Pancreas (tissue), 10 donors: Measurements from ENCODE around the gene MEF2C. TPM values are rescaled to one million over a fixed set of nuclear protein-coding genes. Genes with fewer than 3 reads are reported as not detected.
A peak's percentile ranks its signal among the peaks of the same experiment; 100 is the strongest.

Experiments used
- ATAC-seq, 4 donors: fragments of 200-7000 bp; cut with Tn5 transposase; one replicate each; pipeline versions ENCODE4 v1.8.0 to v1.9.1; 2020; ENCODE audit warnings: mild to moderate bottlenecking in 4 of 4, moderate library complexity in 4 of 4
- DNase-seq, 6 donors: peaks; one replicate each; pipeline ENCODE4 v3.0.0-alpha.2; 2020
- FAIRE-seq: peaks from 2 replicates; lab custom pipeline; 2012; peaks lifted over from hg19 to GRCh38; lab: Jason Lieb, UNC
- H3K27ac ChIP-seq, 4 donors: fragments of 200-600 bp; sonication (generic); 1 replicate in 3 of 4; 2 replicates in 1 of 4; pipeline versions ENCODE4 v1.5.0 to v1.8.0; 2020
- H3K27me3 ChIP-seq, 4 donors: fragments of 200-600 bp; one replicate each; pipeline ENCODE4 v1.8.0; 2021
- H3K36me3 ChIP-seq, 3 donors: fragments of 200-600 bp; sonication (generic) in 1 of 3; one replicate each; pipeline versions ENCODE4 v1.5.0 to v1.8.0; 2020 to 2021
- H3K4me1 ChIP-seq, 3 donors: fragments of 200-600 bp; one replicate each; pipeline ENCODE4 v1.8.0; 2021
- H3K4me3 ChIP-seq, 4 donors: fragments of 200-600 bp; sonication (generic) in 2 of 4; one replicate each; pipeline versions ENCODE4 v1.5.0 to v1.8.0; 2020 to 2021
- H3K9me3 ChIP-seq, 4 donors: fragments of 200-600 bp; one replicate each; pipeline ENCODE4 v1.8.0; 2021
- CTCF ChIP-seq, 4 donors: fragments of 200-600 bp; sonication (generic) in 3 of 4; IDR thresholded peaks; one replicate each; pipeline versions ENCODE4 v1.5.0 to v1.8.0; 2021; ENCODE audit warnings: antibody characterized with exemption in 4 of 4
- WGBS, 2 donors: extraction: QIAGEN DNeasy Blood & Tissue Kit; methylation state at CpG; one replicate each; pipeline ENCODE4 v1.1.7; 2013; 5-methylcytosine and 5-hydroxymethylcytosine counted together
- intact Hi-C, 3 donors: fragments of 100-400 bp; cut with DNase I; formaldehyde crosslinking; loops; one replicate each; pipeline versions ENCODE4 v1.11.1 to v1.14.2; 2022
- polyA plus RNA-seq, 2 donors: library from polyadenylated mRNA; stranded (reverse); fragments of 200-250 nt; gene quantifications; one replicate each; pipeline ENCODE4 v1.2.3, GENCODE V29; 2013
- total RNA-seq, 6 donors: library from RNA; stranded (reverse); fragmentation: NEBNext Ultra II Directional in 4 of 6; extraction: Animal tissue kit (Norgen Biotek cat#: 25700) in 4 of 6; gene quantifications; one replicate each; pipeline versions ENCODE4 v1.2.1 to v1.2.4, GENCODE V29; 2021 to 2023
- donor health status: healthy with polysubstance abuse.
- donor health status: DM: no; HTN: no; CAD: no; lungs with moderate emphysema.
- donor health status: DM: no; HTN: no; CAD: no.
- donor health status: control.
- donor health status: control.
- donor health status: Bipolar disorder and iron deficiency.
- donor health status: DM: yes; HTN: yes; CAD: no.
- donor health status: DM: no; HTN: no; CAD: no.
- donor health status: DM: no; HTN: no; CAD: no.
- donor health status: DM: yes; HTN: yes; CAD: no.

MEF2C gene
- total and polyA plus RNA-seq, 8 donors: 1.5 to 19.9 (median 4.8) TPM

- ATAC-seq: no peak
- WGBS, 2 donors: 76 to 82% methylated on average over 2 of the region's 2 CpGs
These were observed 96.2 kb downstream of the MEF2C start for GRCh38 chr5:88786789-88787188.

GRCh38 chr5:88785746-88786565 is 97.0 kb downstream of the MEF2C start:
- DNase-seq: peak in 3 of 6 donors; percentile 17 to 62 (median 30)
- Histone ChIP-seq H3K27me3 (no peaks in the 10 kb centered on the region), H3K27ac (peak overlapping the region in 3 of 4 donors; percentile 20 to 71 (median 41)), H3K4me1 (peaks cover 5 to 18% (median 17%) of the 10 kb centered on the region in 3 donors), H3K36me3 (no peaks in the 10 kb centered on the region), H3K4me3 (no peak overlapping the region), H3K9me3 (no peaks in the 10 kb centered on the region)
- no peak for TF ChIP-seq CTCF (IDR thresholded peaks at IDR 0.05)
- ATAC-seq: peak; percentile 90 to 96 (median 94)
- intact Hi-C loops: no loop called here
- 2 to 3% methylated on average over 7 of the region's 7 CpGs for WGBS, 2 donors
- FAIRE-seq: peak; percentile 45

More at GRCh38 chr5:88786789-88787188, 96.2 kb downstream of the MEF2C start:
- H3K27me3 ChIP-seq: no peaks in the 10 kb centered on the region
- no peak for DNase-seq
- no peak overlapping the region for H3K27ac ChIP-seq
- no peaks in the 10 kb centered on the region for H3K36me3 ChIP-seq
- no peak overlapping the region for H3K4me3 ChIP-seq
- TF ChIP-seq CTCF (IDR thresholded peaks at IDR 0.05): no peak
- no peaks in the 10 kb centered on the region for H3K9me3 ChIP-seq
- intact Hi-C loops: no loop called here
- FAIRE-seq: no peak
- H3K4me1 ChIP-seq: peaks cover 5 to 18% (median 17%) of the 10 kb centered on the region in 3 donors

GRCh38 chr5:88782571-88782970 is 100.4 kb downstream of the MEF2C start:
- ATAC-seq (no peak), DNase-seq (no peak), FAIRE-seq (no peak)
- TF ChIP-seq CTCF (IDR thresholded peaks at IDR 0.05): no peak
- Histone ChIP-seq H3K4me1 (peaks cover 5 to 18% (median 17%) of the 10 kb centered on the region in 3 donors), H3K9me3 (no peaks in the 10 kb centered on the region), H3K27me3 (no peaks in the 10 kb centered on the region), H3K4me3 (no peak overlapping the region), H3K36me3 (no peaks in the 10 kb centered on the region), H3K27ac (no peak overlapping the region)
- WGBS, 2 donors: 83 to 94% methylated on average over 4 of the region's 4 CpGs
- intact Hi-C loops: no loop called here

- Histone ChIP-seq H3K9me3 (no peaks in the 10 kb centered on the region), H3K4me3 (no peak overlapping the region), H3K4me1 (peaks cover 5 to 10% (median 5%) of the 10 kb centered on the region in 3 donors), H3K27ac (no peak overlapping the region), H3K27me3 (no peaks in the 10 kb centered on the region), H3K36me3 (no peaks in the 10 kb centered on the region)
- no peak for TF ChIP-seq CTCF (IDR thresholded peaks at IDR 0.05)
- WGBS, 2 donors: 75 to 87% methylated on average over 1 of the region's 1 CpG
- intact Hi-C loops: no loop called here
- FAIRE-seq: no peak
- ATAC-seq: no peak
- DNase-seq: no peak
These were observed 102.2 kb downstream of the MEF2C start for GRCh38 chr5:88780736-88781135.

GRCh38 chr5:88778736-88779135 is 104.2 kb downstream of the MEF2C start:
- no peak overlapping the region for H3K27ac ChIP-seq
- no peaks in the 10 kb centered on the region for H3K36me3 ChIP-seq
- WGBS, 2 donors: 88 to 93% methylated on average over 5 of the region's 5 CpGs
- no peaks in the 10 kb centered on the region for H3K9me3 ChIP-seq
- no peak overlapping the region for H3K4me3 ChIP-seq
- no peak for FAIRE-seq
- DNase-seq: no peak
- no peaks in the 10 kb centered on the region for H3K27me3 ChIP-seq
- intact Hi-C loops: no loop called here
- TF ChIP-seq CTCF (IDR thresholded peaks at IDR 0.05): no peak
- no peaks in the 10 kb centered on the region for H3K4me1 ChIP-seq
- peak in 2 of 4 donors; percentile 29 to 36 for ATAC-seq
